NCI-H82 treated with DMSO at 0.1 percent for 48 hours (cell line): ENCODE data around the gene RCL1.
"Not testable (repeated sequence)": the region's sequence is repeated elsewhere in the genome, so short reads cannot be mapped to it uniquely, and the experiment has no call there.

ENCODE experiments used
- DNase-seq: peaks from one replicate; lab custom pipeline; 2025; ENCODE audit not compliant: unreplicated experiment; lab: John Stamatoyannopoulos, UW

RCL1 gene

GRCh38 chr9:4792572-4793458 is at the start of gene RCL1:
TSS of gene RCL1 (plus strand) at chr9:4792944. CDS start at chr9:4793092, 148 bp downstream.
- DNase-seq, result peak; percentile 91

DNA sequence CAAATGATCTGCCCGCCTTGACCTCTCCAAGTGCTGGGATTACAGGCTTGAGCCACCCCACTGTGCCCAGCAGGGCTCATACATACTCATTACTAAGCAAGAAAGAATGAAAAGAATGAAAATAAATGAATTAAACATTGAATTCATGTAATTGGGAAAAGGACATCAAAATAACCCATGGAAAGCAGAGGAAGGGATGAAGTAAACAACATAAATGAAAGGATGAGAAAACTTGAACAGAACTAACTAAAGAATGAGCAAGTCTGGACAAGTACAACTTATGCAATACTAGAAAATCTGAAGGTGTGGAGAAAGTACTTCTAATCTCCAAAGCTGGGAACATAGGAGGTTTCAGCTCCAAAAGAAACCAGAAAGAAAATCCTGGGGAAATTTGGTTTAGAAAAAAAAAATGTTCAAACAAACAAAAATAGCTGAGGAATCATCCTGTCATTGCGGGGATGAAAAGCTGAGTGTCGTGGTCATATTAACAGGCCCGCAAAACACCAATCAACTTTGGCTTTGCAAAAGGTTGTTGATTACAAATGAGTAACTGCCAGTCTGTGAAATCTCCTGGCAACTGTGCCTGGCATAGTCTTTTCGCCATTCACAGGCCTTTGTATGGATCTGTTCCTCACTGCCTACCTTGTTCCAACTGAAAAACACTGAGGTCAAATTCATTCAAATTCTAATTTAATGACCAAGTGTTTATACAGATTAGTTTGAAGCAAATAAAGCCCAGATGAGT is 49.4 kb upstream of the RCL1 start:
- DNase-seq, result no peak

- no peak for DNase-seq
Measured at GRCh38 chr9:4746278-4747030, 46.3 kb upstream of the RCL1 start.

DNA sequence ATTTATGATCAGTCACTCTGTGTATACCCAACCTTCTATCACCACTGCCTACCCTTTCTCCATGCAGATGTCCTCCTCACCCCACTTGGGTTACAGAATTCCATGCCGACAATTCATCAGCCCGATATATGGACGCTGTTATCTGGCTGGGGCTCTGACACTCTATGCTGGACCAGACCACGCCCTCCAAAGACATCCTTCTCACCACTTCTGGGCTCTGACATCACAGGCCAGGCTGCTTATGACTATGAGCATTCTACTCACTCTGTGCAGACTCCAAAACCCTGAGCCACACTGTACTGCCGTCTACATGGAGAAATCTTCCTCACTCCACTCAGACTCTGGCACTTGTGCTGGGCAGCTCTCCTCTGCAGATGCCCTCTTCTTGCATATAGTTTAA is 44.1 kb upstream of the RCL1 start:
- no peak for DNase-seq

DNA sequence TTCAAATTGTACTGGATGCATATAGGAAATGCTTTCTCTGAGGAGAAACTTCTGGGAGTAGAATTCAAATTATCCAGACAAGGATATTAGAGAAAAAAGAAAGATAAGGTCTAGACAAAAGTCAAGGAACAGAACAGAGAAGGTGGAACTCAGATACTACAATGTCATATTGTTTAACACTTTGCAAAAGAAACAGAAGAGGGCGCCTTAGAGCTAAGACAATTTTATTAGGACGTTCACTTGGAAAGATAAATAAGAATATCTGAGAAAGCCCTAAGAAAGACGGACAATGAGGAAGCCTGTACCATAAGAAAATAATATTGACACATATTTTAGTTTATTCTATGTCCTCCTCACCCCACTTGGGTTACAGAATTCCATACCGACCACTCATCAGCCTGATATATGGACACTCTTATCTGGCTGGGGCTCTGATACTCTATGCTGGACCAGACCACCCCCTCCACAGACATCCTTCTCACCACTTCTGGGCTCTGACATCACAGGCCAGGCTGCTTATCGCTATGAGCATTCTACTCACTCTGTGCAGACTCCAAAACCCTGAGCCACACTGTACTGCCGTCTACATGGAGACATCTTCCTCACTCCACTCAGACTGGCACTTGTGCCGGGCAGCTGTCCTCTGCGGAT is 42.6 kb upstream of the RCL1 start:
- peak; percentile 2 for DNase-seq

DNA sequence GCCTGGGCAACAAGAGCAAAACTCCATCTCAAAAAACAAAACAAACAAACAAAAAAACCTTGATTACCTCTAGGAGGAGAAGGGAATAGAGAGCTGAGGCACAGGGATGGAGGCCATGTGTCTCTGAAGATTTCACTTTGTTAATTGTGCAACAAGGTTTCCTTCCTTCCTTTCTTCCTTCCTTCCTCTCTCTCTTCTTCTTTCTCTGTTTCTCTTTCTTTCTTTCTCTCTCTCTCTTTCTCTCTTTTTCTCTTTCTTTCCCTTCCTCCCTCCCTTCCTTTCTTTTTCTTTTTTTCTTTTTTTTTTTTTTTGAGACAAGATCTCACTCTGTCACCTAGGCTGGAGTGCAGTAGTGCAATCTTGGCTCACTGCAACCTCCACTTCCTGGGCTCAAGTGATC is 38.2 kb upstream of the RCL1 start:
- DNase-seq, result not testable (repeated sequence)

DNA sequence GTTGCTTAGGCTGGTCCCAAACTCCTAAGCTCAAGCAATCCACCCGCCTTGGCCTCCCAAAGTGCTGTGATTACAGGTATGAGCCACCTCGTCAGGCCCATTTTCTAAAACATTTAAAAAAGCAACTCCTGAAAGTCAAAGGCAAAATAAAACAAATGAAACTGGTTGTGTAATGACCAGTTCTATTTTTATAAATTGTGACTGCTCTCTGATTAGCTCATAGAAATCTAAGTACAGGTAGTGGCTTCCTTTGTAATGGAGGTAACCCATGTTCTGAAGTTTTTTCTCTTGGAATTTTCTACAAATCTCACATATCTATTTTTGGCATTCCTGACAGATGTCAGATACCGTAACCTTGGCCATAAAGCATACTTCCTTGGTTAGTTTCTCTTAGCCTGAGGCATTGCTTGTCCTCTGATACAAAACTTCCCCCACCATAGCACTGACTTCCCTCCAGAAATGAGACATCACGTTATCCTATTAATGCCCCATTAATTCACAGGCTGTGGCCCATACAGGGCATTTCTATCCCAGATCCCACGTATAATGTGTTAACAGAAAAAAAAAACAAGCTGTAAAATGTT is 37.6 kb upstream of the RCL1 start:
- no peak for DNase-seq

GRCh38 chr9:4756420-4756819 is 36.3 kb upstream of the RCL1 start:
- no peak for DNase-seq

DNA sequence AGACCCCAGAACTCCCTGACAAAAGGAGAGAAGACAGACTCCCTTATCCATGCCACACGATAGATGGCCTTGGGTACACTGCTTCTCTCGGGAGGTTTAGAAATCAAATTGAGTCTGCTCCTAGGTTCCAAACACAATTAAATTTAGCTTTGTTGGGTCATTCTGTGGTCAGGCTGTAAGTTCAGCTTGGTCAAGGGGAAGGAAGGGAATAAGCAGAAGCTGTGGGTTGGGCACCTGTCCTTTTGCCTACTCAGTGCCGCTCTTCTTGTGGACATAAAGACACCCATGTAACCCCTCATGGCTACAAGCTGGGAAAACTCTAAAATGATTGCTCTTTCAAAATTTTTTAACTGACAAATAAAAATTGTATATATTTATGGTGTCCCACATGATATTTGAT is 32.6 kb upstream of the RCL1 start:
- no peak for DNase-seq

GRCh38 chr9:4762108-4762885 is 30.4 kb upstream of the RCL1 start:
- peak; percentile 5 for DNase-seq

GRCh38 chr9:4762886-4763541 is 29.7 kb upstream of the RCL1 start:
- no peak for DNase-seq

DNA sequence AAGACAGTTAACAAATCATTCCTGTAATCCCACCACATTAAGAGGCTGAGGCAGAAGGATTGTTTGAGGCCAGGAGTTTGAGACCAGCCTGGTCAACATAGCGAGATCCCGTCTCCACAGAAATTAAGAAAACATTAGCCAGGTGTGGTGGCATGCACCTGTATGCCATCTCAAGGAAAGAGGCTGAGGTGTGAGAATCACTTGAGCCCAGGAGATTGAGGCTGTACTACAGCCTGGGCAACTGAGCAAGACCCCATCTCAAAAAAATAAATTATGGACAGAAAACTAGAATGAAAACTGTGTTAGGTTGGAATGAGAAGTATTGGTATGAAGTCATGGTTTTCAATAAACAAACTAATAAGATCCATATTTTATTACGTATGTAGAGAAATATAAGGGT is 28.7 kb upstream of the RCL1 start:
- no peak for DNase-seq

- no peak for DNase-seq
Measured at GRCh38 chr9:4768681-4769080, 24.1 kb upstream of the RCL1 start.

DNA sequence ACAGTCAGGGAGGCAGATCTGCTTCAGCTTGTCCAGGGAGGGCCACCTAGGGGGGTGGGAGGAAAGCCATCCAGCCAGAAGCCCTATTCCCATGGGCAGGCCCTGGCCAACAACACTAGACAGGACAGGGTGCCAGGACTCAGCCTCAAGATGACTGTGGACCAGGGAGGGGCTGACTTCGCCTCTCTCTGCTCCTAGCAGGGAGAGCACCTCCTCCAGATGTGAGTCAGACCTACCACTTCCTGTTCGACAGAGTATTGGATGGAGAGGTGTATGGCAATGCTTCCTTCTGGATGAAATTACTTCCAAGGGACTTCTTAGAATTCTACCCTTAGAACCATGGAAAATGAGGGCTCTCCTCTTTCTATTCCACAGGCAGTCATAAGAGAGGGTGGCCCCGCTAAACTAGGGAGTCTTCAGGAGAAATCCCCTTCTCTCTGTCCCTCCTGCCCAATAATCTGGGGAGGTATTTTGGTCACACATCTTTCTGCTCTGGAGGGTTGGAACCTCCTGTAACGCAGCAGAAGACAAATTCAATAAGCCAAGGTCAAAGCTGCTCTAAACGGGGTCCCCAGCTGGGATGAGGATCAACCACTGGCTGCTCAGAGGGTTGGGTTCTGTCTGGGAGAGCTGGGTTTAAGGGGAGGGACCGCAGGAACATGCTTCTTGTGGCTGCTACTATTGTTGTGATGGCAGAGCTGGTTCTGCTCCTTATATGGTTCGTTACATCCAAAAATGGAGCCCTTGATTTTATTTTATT is 23.2 kb upstream of the RCL1 start:
- no peak for DNase-seq

DNA sequence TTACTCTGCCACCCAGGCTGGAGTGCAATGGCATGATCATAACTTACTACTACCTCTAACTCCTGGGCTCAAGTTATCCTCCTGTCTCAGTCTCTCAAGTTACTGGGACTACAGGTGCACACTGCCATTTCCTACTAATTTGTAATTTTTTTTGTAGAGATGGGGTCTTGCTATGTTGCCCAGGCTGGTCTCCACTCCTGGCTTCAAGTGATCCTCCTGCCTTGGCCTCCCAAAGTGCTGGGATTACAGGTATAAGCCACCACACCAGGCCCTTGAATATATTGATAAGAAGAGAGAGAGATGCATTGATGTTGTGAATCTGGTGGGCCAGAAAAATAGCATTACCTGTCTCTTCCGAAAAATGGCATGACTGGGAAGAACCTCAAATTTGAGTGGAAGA is 21.0 kb upstream of the RCL1 start:
- no peak for DNase-seq

- DNase-seq, result no peak
Measured at GRCh38 chr9:4774209-4774608, 18.5 kb upstream of the RCL1 start.

DNA sequence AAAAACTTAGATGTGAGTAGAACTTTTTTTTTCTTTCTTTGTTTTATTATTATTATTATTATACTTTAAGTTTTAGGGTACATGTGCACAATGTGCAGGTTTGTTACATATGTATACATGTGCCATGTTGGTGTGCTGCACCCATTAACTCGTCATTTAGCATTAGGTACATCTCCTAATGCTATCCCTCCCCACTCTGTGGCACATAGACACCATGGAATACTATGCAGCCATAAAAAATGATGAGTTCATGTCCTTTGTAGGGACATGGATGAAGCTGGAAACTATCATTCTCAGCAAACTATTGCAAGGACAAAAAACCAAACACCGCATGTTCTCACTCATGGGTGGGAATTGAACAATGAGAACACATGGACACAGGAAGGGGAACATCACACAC is 17.8 kb upstream of the RCL1 start:
- DNase-seq, result not testable (repeated sequence)

DNA sequence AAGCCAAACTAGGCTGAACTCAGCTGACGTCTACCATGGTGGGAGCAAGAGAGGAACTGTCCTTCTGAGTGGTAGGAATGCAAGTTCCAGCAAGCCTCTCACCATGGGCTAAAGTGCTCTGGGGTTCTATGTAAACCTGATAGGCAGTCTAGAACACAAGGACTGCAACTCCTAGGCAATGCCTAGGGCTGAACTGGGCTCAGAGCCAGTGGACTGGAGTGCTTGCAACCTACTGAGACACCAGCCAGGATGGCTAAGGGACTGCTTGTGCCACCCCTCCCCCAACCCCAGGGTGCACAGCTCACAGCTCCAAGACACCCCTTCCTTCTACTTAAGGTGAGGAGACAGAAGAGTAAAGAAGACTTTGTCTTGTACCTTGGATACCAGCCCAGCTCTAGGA is 12.1 kb upstream of the RCL1 start:
- DNase-seq, result no peak

DNA sequence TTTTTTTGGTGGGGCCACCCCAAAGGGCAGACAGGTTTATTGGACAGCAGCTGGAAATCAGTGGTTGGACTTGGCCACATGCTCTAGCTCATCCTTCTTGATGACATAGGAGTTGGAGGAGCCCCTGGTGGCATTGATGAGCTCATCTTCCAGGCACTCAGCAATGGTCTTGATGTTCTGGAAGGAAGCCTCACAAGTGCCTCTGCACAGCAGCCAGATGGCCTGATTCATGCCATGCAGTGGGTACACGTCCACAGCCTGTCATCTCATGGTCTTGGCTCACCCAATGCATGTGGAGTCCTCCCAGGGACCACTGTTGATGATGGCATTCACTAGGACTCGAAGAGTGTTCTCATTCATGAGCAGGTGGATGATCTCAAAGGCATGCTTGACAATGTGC is 11.3 kb upstream of the RCL1 start:
- no peak for DNase-seq
